Myocyte (in vitro differentiated cells): ENCODE measurements around the gene SPECC1. TPM values are rescaled to one million over a fixed set of nuclear protein-coding genes. Genes with fewer than 3 reads are reported as not detected.
"Not testable (repeated sequence)": the region's sequence is repeated elsewhere in the genome, so short reads cannot be mapped to it uniquely, and the experiment has no call there.

Experiments used
- DNase-seq: peaks from one replicate; pipeline ENCODE4 v3.0.0-alpha.2; 2012; ENCODE audit warnings: low read depth
- polyA plus RNA-seq: library from polyadenylated mRNA; unstranded; fragments of >200 nt; gene quantifications from one replicate; pipeline ENCODE4 v1.2.1, GENCODE V29; 2012; ENCODE audit warnings: missing spikeins
- total RNA-seq: library from RNA; depleted of rRNA; stranded (reverse); fragments of >200 nt; gene quantifications from 2 replicates; pipeline ENCODE4 v1.2.3, GENCODE V29; 2014

Gene SPECC1
- 47.0 and 51.7 TPM in 2 replicates for total RNA-seq
- polyA plus RNA-seq, result 63.1 TPM

GRCh38 chr17:20009302-20010098 lies at the start of gene SPECC1:
Gene SPECC1, plus strand, starts transcription at chr17:20009359. Its CDS starts 87,293 bp downstream, at chr17:20096652.
- DNase-seq, result peak; percentile 74

GRCh38 chr17:19962954-19963353 lies 46.2 kb upstream of the SPECC1 start:
- DNase-seq, result not testable (repeated sequence)

- no peak for DNase-seq
These were observed 36.0 kb upstream of the SPECC1 start for GRCh38 chr17:19973156-19973555.

- no peak for DNase-seq
These were observed 33.6 kb upstream of the SPECC1 start for GRCh38 chr17:19975601-19976000.

- DNase-seq, result peak; percentile 91
These were observed 31.6 kb upstream of the SPECC1 start, which contains the start of gene AKAP10 for GRCh38 chr17:19977293-19978208. Gene AKAP10, minus strand, starts transcription at chr17:19977828. Its CDS starts 149 bp downstream, at chr17:19977679.

DNA sequence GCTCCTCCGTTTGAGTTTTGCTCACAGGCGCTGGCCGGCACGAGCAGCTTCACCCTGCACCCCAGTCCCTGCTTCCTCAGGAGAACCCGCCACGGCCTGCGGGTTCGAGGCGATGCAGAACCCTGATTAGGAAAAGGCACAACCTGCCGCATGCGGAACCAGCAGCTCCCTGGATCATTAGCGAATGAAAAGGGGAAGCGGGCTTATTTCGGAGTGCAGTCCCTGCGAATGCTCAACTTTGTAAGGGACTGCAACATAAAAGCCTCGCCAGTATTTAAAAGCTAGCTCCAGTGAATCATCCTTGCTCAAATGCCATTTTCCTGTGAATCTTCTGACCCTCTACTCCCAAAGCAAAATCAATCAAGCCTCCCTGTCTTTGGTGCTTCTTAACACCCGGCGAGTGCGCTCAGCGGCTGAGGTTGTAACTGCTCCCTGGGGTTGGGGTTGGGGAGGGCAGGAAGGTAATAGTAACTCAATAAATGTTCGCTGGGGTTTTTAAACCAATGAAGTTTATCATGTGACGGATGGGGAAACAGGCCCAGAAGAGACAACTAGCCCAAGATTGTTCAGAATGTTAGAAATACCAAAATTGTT lies 30.9 kb upstream of the SPECC1 start:
- DNase-seq, result no peak

GRCh38 chr17:19978805-19979211 lies 30.4 kb upstream of the SPECC1 start:
- no peak for DNase-seq

- DNase-seq, result no peak
These were observed 29.0 kb upstream of the SPECC1 start for GRCh38 chr17:19979917-19980770.

- peak; percentile 2 for DNase-seq
These were observed 22.0 kb upstream of the SPECC1 start for GRCh38 chr17:19986941-19987861.

DNA sequence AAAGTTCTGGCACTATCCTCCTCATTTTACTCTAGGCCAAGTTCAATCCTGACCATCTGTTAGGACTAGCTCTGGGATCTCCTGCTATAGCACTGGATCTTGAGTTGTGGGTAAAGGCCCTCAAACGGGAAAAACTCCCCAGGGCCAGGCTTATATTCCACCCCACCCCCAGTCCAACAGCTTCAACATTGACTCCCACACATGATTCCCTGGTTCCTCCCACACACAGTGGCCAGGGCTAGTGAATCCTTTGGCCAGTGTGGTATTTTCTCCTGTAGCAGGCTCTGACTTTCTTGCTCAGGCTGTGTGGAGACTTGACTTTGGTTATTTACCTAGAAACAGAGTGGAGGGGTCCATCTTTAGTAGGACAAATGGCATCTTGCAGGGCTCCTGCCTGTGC lies 21.3 kb upstream of the SPECC1 start:
- no peak for DNase-seq

GRCh38 chr17:19991252-19991885 lies 17.8 kb upstream of the SPECC1 start:
- no peak for DNase-seq

- peak; percentile 92 for DNase-seq
These were observed 16.1 kb upstream of the SPECC1 start for GRCh38 chr17:19992803-19993713.

DNA sequence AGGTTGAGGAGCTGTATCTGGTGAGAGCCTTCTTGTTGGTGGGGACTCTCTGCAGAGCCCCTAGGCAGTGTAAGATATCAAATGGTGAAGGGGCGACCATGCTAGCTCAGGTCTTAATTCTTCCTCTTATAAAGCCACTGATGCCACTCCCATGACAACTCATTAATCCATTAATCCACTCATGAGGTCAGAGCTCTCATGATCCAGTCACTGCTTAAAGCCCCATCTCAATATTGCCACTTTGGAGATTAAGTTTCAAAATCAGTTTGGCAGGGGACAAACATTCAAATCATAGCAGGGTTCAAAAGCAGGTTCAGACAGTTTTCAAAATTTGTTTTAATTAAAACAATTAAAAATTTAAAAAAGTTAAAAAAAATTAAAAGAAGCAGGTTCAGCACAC lies 13.1 kb upstream of the SPECC1 start:
- no peak for DNase-seq

DNA sequence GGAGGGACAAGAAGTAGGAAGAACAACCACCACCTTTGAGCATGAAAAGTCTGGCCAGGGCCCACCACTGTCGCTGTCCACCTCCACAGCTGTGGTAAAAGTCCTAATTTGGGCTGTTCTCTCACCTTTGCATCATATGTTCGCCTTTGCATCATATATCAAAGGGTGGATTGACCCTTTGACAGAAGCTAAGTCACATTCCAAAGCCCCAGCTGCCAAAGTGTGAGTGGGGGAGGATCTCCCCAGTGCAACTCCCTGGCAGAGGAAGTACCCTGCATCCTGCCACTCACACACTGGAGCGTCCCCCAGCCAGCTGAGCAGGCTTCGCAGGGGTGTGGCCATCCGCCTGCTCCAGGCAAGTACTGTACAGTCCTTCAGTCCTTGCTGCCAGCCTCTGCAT lies 12.7 kb upstream of the SPECC1 start:
- no peak for DNase-seq

GRCh38 chr17:20008242-20009051 lies 712 bp upstream of the SPECC1 start:
- no peak for DNase-seq

- no peak for DNase-seq
These were observed 182 bp upstream of the SPECC1 start for GRCh38 chr17:20009052-20009301.

- DNase-seq, result peak; percentile 65
These were observed 1.1 kb downstream of the SPECC1 start for GRCh38 chr17:20010099-20010863.
